OCI-LY3 (cell line): ENCODE measurements around the gene ZNF668.

ENCODE experiments used
- H2AFZ ChIP-seq: fragments of 200-600, 300-600 bp; shearing (Covaris generic); 2 replicates; pipeline ENCODE4 v1.6.0; 2014; ENCODE audit warnings: antibody characterized with exemption, low read depth, low read length
- H3K27ac ChIP-seq: fragments of 200-600, 300-600 bp; sonication (generic); 2 replicates; pipeline ENCODE4 v1.5.1; 2014; ENCODE audit warnings: mild to moderate bottlenecking, low read length, moderate library complexity, mixed read lengths
- H3K27me3 ChIP-seq: fragments of 200-600, 300-600 bp; sonication (generic); 2 replicates; pipeline ENCODE4 v1.6.1; 2014; ENCODE audit warnings: low read depth, low read length, mixed read lengths
- H3K36me3 ChIP-seq: fragments of 200-600, 300-600 bp; sonication (generic); replicated peaks from 2 replicates; pipeline ENCODE3; 2014; ENCODE audit warnings: low read depth, low read length, mixed read lengths
- H3K4me1 ChIP-seq: fragments of 300-600, 200-600 bp; sonication (generic); 2 replicates; pipeline ENCODE4 v1.6.1; 2014; ENCODE audit warnings: low read length, mixed read lengths
- H3K4me2 ChIP-seq: fragments of 200-600, 300-600 bp; sonication (generic); 2 replicates; pipeline ENCODE4 v1.6.1; 2014; ENCODE audit warnings: low read length, mixed read lengths
- H3K4me3 ChIP-seq: fragments of 300-600, 200-600 bp; sonication (generic); 2 replicates; pipeline ENCODE4 v1.5.1; 2014; ENCODE audit warnings: antibody characterized with exemption, mild to moderate bottlenecking, low read length, moderate library complexity
- H3K79me2 ChIP-seq: fragments of 300-600, 200-600 bp; shearing (Covaris generic); 2 replicates; pipeline ENCODE4 v1.6.1; 2014; ENCODE audit warnings: mild to moderate bottlenecking, low read length, mixed read lengths
- H3K9ac ChIP-seq: fragments of 300-600, 200-600 bp; shearing (Covaris generic); 2 replicates; pipeline ENCODE4 v1.6.0; 2014; ENCODE audit warnings: mild to moderate bottlenecking, low read length, moderate library complexity
- H3K9me3 ChIP-seq: fragments of 200-600, 300-600 bp; shearing (Covaris generic); 2 replicates; pipeline ENCODE4 v1.6.1; 2014; ENCODE audit warnings: low read length, mixed read lengths; ENCODE audit not compliant: insufficient read depth
- H4K20me1 ChIP-seq: fragments of 200-600, 300-600 bp; sonication (generic); 2 replicates; pipeline ENCODE4 v1.6.1; 2016; ENCODE audit warnings: low read length, mixed read lengths; ENCODE audit not compliant: insufficient read depth
- EZH2phosphoT487 ChIP-seq: fragments of 200-600 bp; shearing (Covaris generic); IDR thresholded peaks from 2 replicates; pipeline ENCODE4 v1.6.1; 2018; ENCODE audit warnings: antibody characterized with exemption, mixed run types, low read depth
- TF ChIP-seq, protein P1 (sequence below): fragments of 200-600, 300-600 bp; sonication (generic); IDR thresholded peaks from 2 replicates; pipeline ENCODE4 v1.5.1; 2014; ENCODE audit warnings: antibody characterized with exemption, low read length, low read depth

Gene ZNF668

GRCh38 chr16:31081428-31082351, 7.7 kb upstream of the ZNF668 start:
- H3K27me3 ChIP-seq = no peaks in the 10 kb centered on the region
- peaks cover 6% of the 10 kb centered on the region; the same call in 1 of the 2 replicates for H3K79me2 ChIP-seq
- peaks cover 37% of the 10 kb centered on the region for H3K36me3 ChIP-seq
- no peaks in the 10 kb centered on the region for H3K4me1 ChIP-seq
- no peaks in the 10 kb centered on the region for H3K9me3 ChIP-seq
- H3K9ac ChIP-seq = no peak overlapping the region
- no peak for TF ChIP-seq EZH2phosphoT487
- TF ChIP-seq, protein P1, sequence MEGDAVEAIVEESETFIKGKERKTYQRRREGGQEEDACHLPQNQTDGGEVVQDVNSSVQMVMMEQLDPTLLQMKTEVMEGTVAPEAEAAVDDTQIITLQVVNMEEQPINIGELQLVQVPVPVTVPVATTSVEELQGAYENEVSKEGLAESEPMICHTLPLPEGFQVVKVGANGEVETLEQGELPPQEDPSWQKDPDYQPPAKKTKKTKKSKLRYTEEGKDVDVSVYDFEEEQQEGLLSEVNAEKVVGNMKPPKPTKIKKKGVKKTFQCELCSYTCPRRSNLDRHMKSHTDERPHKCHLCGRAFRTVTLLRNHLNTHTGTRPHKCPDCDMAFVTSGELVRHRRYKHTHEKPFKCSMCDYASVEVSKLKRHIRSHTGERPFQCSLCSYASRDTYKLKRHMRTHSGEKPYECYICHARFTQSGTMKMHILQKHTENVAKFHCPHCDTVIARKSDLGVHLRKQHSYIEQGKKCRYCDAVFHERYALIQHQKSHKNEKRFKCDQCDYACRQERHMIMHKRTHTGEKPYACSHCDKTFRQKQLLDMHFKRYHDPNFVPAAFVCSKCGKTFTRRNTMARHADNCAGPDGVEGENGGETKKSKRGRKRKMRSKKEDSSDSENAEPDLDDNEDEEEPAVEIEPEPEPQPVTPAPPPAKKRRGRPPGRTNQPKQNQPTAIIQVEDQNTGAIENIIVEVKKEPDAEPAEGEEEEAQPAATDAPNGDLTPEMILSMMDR = no peak
- H3K4me2 ChIP-seq = no peak overlapping the region
- no peak overlapping the region for H3K4me3 ChIP-seq
- peaks cover 3% of the 10 kb centered on the region; the same call in 1 of the 2 replicates for H4K20me1 ChIP-seq
- H2AFZ ChIP-seq = no peak overlapping the region
- H3K27ac ChIP-seq = no peak overlapping the region

GRCh38 chr16:31080756-31081419, 6.8 kb upstream of the ZNF668 start:
- H3K36me3 ChIP-seq = peaks cover 37% of the 10 kb centered on the region
- H3K4me1 ChIP-seq = no peaks in the 10 kb centered on the region
- TF ChIP-seq EZH2phosphoT487 = no peak
- TF ChIP-seq, protein P1 = no peak
- no peak overlapping the region for H2AFZ ChIP-seq
- peaks cover 14% of the 10 kb centered on the region for H3K79me2 ChIP-seq
- H3K9ac ChIP-seq = no peak overlapping the region
- no peak overlapping the region for H3K27ac ChIP-seq
- peaks cover 3% of the 10 kb centered on the region; the same call in 1 of the 2 replicates for H4K20me1 ChIP-seq
- no peaks in the 10 kb centered on the region for H3K9me3 ChIP-seq
- H3K4me3 ChIP-seq = no peak overlapping the region
- H3K4me2 ChIP-seq = no peak overlapping the region
- H3K27me3 ChIP-seq = no peaks in the 10 kb centered on the region

DNA sequence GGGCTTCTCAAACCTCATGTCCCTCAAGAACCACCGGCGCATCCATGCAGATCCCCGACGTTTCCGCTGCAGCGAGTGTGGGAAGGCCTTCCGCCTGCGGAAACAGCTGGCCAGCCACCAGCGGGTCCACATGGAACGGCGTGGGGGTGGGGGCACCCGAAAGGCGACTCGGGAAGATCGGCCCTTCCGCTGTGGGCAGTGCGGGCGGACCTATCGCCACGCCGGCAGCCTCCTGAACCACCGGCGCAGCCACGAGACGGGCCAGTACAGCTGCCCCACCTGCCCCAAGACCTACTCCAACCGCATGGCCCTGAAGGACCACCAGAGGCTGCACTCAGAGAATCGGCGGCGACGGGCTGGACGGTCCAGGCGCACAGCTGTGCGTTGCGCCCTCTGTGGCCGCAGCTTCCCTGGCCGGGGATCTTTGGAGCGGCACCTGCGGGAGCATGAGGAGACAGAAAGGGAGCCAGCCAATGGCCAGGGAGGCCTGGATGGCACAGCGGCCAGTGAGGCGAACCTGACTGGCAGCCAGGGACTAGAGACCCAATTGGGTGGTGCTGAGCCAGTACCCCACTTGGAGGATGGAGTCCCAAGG, 6.1 kb upstream of the ZNF668 start:
- H3K4me1 ChIP-seq = peaks cover 5% of the 10 kb centered on the region

More for the DNA sequence above, 6.1 kb upstream of the ZNF668 start:
- no peaks in the 10 kb centered on the region for H3K27me3 ChIP-seq
- H3K4me2 ChIP-seq = no peak overlapping the region
- H3K79me2 ChIP-seq = peaks cover 22% of the 10 kb centered on the region
- H3K4me3 ChIP-seq = no peak overlapping the region
- no peak for TF ChIP-seq EZH2phosphoT487
- TF ChIP-seq, protein P1 = no peak
- H3K9ac ChIP-seq = no peak overlapping the region
- H3K27ac ChIP-seq = no peak overlapping the region
- H3K9me3 ChIP-seq = no peaks in the 10 kb centered on the region
- H3K36me3 ChIP-seq = peaks cover 35% of the 10 kb centered on the region
- no peak overlapping the region for H2AFZ ChIP-seq
- 0 out of 2 replicates have a peak, but pooled peaks cover 3% of the 10 kb centered on the region for H4K20me1 ChIP-seq
